ENCODE data around the gene MMP13. TPM values are rescaled to one million over a fixed set of nuclear protein-coding genes. Genes with fewer than 3 reads are reported as not detected.

MMP13 gene
- total and polyA plus RNA-seq, 2 experiments from 2014 or later, result 0.57 TPM; not detected in 1

GRCh38 chr11:102924851-102925380 lies 30.6 kb downstream of the MMP13 start:
- 59% methylated on average over 6 of the region's 6 CpGs for WGBS (ENCODE audit: low lambda C conversion rate, missing lambda C conversion rate)
- no peaks in the 10 kb centered on the region for H3K9me3 ChIP-seq (ENCODE audit: low read depth)
- no peak overlapping the region for H3K4me2 ChIP-seq
- DNase-seq (ENCODE audit: low spot score), result no peak
- H3K27me3 ChIP-seq, result no peaks in the 10 kb centered on the region
- no peaks in the 10 kb centered on the region for H3K36me3 ChIP-seq (replicated peaks; ENCODE audit: insufficient read depth, low read depth)
- H3K4me1 ChIP-seq (ENCODE audit: insufficient read depth), result peaks cover 15% of the 10 kb centered on the region
- no peaks in the 10 kb centered on the region for H3K9me2 ChIP-seq (replicated peaks; ENCODE audit: insufficient read depth)
- no peaks in the 10 kb centered on the region for H4K20me1 ChIP-seq (ENCODE audit: insufficient read depth, poor library complexity, severe bottlenecking)
- no peak overlapping the region for H2AFZ ChIP-seq
- H3K27ac ChIP-seq, result peak overlapping the region; percentile 18
- H3K79me2 ChIP-seq, result no peaks in the 10 kb centered on the region
- no peak overlapping the region for H3K4me3 ChIP-seq
- TF ChIP-seq CTCF (IDR thresholded peaks at IDR 0.05; ENCODE audit: poor library complexity), result no peak
- no peak for TF ChIP-seq EZH2phosphoT487 (IDR thresholded peaks at IDR 0.05; ENCODE audit: low read depth, severe bottlenecking, unreplicated experiment)
- no peak for TF ChIP-seq EZH2 (IDR thresholded peaks at IDR 0.05; ENCODE audit: borderline replicate concordance)

GRCh38 chr11:102921587-102922220 lies 33.8 kb downstream of the MMP13 start:
- no peaks in the 10 kb centered on the region for H3K9me3 ChIP-seq (ENCODE audit: low read depth)
- WGBS (ENCODE audit: low lambda C conversion rate, missing lambda C conversion rate), result 87% methylated on average over 3 of the region's 3 CpGs
- TF ChIP-seq CTCF (IDR thresholded peaks at IDR 0.05; ENCODE audit: poor library complexity) (no peak), EZH2 (IDR thresholded peaks at IDR 0.05; ENCODE audit: borderline replicate concordance) (no peak), EZH2phosphoT487 (IDR thresholded peaks at IDR 0.05; ENCODE audit: low read depth, severe bottlenecking, unreplicated experiment) (no peak)
- no peak for DNase-seq (ENCODE audit: low spot score)
- H4K20me1 ChIP-seq (ENCODE audit: insufficient read depth, poor library complexity, severe bottlenecking), result no peaks in the 10 kb centered on the region
- H3K4me3 ChIP-seq, result no peak overlapping the region
- H3K9me2 ChIP-seq (replicated peaks; ENCODE audit: insufficient read depth), result no peaks in the 10 kb centered on the region
- H3K36me3 ChIP-seq (replicated peaks; ENCODE audit: insufficient read depth, low read depth), result no peaks in the 10 kb centered on the region
- H2AFZ ChIP-seq, result no peak overlapping the region
- H3K79me2 ChIP-seq, result no peaks in the 10 kb centered on the region
- no peak overlapping the region for H3K27ac ChIP-seq
- peaks cover 4% of the 10 kb centered on the region for H3K4me1 ChIP-seq (ENCODE audit: insufficient read depth)
- no peaks in the 10 kb centered on the region for H3K27me3 ChIP-seq
- no peak overlapping the region for H3K4me2 ChIP-seq

- Histone ChIP-seq H2AFZ (no peak overlapping the region), H3K27me3 (no peaks in the 10 kb centered on the region), H3K4me1 (ENCODE audit: insufficient read depth) (no peaks in the 10 kb centered on the region), H3K27ac (no peak overlapping the region), H4K20me1 (ENCODE audit: insufficient read depth, poor library complexity, severe bottlenecking) (no peaks in the 10 kb centered on the region), H3K4me2 (no peak overlapping the region), H3K79me2 (no peaks in the 10 kb centered on the region), H3K9me3 (ENCODE audit: low read depth) (no peaks in the 10 kb centered on the region), H3K36me3 (replicated peaks; ENCODE audit: insufficient read depth, low read depth) (no peaks in the 10 kb centered on the region), H3K9me2 (replicated peaks; ENCODE audit: insufficient read depth) (no peaks in the 10 kb centered on the region), H3K4me3 (no peak overlapping the region)
- no peak for TF ChIP-seq CTCF (IDR thresholded peaks at IDR 0.05; ENCODE audit: poor library complexity)
- no peak for TF ChIP-seq EZH2phosphoT487 (IDR thresholded peaks at IDR 0.05; ENCODE audit: low read depth, severe bottlenecking, unreplicated experiment)
- TF ChIP-seq EZH2 (IDR thresholded peaks at IDR 0.05; ENCODE audit: borderline replicate concordance), result no peak
- WGBS (ENCODE audit: low lambda C conversion rate, missing lambda C conversion rate), result 92% methylated on average over 13 of the region's 13 CpGs
- no peak for DNase-seq (ENCODE audit: low spot score)
These were observed 35.3 kb downstream of the MMP13 start for GRCh38 chr11:102920118-102920684.

Data from hepatocyte (in vitro differentiated cells).